COR-L47 (cell line): Measurements from ENCODE around the gene ZBED1.
"Not testable (repeated sequence)": the region's sequence is repeated elsewhere in the genome, so short reads cannot be mapped to it uniquely, and the experiment has no call there.

Experiments used
- DNase-seq: peaks from one replicate; lab custom pipeline; 2025; lab: John Stamatoyannopoulos, UW

Gene ZBED1

DNA sequence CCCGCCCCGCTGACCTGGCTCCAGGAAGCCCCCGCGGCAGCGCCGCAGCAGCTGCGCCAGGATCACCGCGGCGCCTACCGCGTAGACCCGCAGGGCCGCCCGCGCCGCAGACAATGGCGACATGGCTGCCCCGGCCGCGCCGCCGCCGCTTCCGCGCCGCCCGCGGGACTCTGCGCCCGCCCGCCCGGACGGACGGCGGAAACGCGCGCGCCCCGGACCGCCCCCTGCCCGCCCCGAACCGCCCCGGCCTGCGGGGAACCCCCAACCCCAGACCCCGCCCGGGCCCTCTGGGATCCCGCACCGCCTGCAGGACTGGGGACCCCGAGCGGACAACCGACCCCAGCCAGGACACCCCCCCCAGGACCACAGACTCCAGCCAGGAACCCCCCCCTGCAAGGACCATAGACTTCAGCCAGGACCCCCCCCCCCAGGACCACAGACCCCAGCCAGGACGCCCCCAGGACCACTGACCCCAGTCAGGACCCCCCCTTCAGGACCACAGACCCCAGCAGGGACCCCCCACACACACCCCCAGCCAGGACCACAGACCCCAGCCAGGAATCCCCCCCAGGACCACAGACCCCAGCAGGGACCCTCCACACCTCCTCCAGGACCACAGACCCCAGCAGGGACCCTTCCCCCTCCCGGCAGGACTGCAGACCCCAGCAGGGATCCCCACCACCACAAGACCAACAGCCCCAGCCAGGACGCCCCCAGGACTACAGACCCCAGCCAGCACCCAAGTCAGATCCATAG lies at the start of gene ZBED1, which contains the start of gene DHRSX:
Gene ZBED1 (minus strand): TSS at position 174 of the 756 bp plus-strand sequence. CDS start 10,257 bp downstream, outside the sequence.
Gene DHRSX (minus strand): TSS at position 174 of the 756 bp plus-strand sequence. CDS start 51 bp downstream, at position 123.
- DNase-seq, result no peak

DNA sequence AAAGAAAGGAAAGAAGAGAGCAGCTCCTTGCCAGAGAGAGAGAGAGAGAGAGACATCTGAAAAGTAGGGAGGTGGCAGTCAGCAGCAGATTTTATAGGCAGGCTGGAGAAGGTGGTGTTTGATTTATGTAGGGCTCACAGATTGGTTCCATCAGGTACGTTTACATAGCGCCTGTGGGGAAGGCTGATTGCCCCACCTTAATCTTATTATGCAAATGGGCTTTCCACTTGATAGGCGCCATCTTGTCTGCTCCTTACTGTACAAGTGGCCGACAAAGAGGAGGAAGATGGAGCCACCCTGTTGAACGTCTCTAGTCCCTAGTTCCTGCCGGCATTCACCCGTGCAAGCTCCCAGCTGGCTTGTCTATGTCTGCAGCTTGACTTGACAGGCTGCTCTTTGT lies 49.1 kb upstream of the ZBED1 start:
- no peak for DNase-seq

DNA sequence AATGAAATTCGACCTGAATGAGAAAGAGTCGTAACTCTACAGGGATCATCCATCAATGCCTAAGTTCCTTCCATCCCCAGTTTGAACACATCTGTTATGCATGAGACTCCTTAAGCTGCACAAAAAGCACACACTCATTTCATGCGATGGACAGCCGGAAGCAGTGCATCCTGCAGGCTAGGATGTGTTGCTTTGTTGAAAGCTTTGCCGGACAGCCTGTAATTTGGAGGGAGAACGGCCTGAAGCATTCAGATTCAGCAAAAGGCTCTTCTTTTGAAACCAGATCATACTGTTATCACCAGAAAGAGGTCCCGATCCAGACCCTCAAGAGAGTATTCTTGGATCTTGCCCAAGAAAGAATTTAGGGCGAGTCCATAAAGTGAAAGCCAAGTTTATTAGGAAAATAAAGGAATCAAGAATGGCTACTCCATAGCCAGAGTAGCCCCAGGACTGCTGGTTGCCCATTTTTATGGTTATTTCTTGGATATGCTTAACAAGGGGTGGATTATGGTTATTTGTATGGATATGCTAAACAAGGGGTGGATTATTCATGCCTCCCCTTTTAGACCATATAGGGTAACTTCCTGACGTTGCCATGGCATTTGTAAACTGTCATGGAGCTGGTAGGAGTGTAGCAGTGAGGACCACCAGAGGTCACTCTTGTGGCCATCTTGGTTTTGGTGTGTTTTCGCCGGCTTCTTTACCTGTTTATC lies 48.1 kb upstream of the ZBED1 start:
- DNase-seq, result no peak

DNA sequence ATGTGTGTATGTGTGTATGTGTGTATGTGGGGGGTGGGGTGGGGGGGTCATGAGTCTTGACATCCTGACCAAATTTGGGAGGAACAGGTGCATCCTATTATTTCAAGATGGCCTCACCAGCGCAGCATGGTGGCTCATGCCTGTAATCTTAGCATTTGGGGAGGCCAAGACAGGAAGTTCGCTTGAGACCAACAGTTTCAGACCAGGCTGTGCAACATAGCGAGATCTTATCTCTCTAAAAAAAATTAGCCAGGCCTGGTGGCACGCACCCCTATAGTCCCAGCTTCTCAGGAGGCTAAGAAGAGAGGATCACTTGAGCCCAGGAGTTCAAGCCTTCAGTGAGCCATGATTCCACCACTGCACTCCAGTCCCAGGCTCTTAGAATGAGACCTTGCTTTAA lies 47.0 kb upstream of the ZBED1 start:
- DNase-seq, result no peak

DNA sequence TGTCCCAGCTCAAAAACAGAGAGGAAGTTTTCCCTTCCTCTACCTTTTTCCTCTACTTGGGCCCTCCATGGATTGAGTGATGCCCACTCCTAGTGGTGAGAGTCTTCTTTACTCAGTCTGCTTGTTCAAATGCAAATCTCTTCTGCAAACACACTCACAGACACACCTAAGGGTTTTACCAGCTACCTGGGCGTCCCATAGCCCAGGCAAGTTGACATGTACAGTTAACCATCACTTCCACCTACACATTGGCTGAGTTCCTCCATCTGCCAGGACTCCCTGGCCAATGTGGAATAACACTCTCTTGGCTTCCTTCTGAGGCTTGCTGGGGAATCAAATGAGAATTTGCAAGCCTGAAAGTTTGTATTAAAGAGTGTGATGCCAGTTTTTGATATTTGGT lies 45.7 kb upstream of the ZBED1 start:
- DNase-seq, result no peak

DNA sequence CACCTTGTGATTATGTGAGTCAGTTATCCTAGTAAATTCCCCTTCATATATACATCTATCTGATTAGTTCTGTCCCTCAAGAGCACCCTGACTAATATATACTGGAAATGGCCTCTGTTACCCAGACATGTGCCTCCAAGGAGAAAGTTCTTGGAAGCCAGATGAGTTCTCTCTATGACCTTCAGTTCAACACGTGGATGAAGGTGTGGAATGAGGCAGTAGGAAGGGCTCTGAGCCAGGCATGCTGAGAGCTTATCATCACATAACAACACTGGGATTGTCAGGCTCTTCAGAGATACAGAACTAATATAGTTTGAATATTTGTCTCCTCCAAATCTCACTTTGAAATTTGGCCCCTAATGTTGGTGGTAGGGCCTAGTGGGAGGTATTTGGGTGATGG lies 44.4 kb upstream of the ZBED1 start:
- DNase-seq, result no peak

DNA sequence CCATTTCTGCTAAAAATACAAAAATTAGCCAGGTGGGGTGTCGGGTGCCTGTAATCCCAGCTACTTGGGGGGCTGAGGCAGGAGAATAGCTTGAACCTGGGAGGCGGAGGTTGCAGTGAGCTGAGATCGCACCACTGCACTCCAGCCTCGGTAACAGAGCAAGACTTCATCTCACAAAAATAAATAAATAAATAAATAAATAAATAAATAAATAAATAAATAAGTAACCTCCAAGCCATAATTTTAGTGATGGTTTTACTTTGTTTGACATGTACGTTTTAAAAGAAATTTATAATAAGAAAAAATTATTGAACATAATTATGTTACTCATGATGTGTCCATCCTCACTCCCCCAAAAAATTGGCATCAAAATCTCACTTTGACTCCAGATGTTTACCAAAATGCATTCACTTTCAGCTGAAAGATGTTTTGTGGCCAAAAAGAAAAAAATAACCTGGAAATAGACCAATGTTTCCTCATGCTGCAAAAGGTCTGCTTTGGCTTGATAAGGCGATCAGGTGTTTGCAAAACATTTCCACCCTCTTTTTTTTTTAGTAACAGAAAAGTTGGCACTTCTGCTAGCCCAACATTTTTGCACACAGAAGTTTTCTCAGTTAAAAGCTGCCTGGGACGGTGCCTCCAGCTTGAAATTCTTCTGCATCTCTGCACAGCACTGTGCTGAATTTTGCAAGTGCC lies 42.2 kb upstream of the ZBED1 start:
- no peak for DNase-seq

DNA sequence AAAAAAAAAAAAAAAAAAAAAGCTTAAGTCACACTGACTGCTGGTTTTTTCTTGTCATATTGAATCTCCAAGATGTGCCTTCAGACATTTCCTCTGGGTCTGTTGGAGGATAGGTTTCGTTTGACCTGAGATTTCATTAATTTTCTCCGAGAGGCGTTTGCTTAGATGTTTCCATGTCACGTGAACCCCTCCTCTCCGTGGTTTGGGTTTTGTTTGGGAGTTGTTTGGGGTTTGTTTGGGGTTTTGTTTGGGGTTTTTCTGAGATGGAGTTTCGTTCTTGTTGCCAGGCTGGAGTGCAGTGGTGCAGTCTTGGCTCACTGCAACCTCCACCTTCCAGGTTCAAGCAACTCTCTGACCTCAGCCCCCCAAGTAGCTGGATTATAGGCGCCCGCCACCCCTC lies 40.8 kb upstream of the ZBED1 start:
- DNase-seq, result no peak

DNA sequence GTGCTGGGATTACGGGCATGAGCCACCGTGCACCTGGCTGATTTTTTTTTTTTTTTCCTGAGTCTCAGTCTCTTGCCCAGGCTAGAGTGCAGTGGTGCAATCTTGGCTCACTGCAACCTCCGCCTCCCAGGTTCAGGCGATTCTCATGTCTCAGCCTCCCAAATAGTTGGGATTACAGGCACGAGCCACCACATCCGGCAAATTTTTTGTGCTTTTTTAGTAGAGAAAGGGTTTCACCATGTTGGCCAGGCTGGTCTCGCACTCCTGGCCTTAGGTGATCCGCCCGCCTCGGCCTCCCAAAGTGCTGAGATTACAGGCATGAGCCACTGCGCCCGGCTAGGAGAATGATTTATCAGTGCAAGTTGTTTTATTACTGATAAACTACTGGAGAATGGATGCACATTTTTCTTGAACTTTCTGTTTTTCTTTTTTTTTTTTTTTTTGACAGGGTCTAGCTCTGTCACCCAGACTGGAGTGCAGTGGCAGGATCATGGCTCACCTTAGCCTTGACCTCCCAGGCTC lies 39.7 kb upstream of the ZBED1 start:
- no peak for DNase-seq

DNA sequence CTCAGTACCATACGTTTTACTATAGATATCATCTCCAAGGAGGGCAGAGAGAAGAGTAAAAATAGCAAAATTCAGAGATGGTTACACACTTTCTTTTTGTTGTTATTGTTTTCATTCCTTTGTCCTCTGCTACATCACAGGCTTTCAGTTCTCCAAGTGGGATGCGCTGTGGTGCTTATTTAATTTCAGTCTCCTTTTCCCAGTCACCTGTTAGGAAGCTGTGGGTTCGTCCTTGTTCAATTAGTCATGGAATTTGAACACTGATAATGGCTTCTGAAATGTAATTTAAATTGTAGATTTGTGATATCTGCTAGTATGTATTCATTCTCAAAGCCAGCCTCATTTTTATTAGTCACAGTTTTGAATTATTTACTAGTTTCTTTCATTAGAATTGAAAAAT lies 38.8 kb upstream of the ZBED1 start:
- DNase-seq, result no peak

DNA sequence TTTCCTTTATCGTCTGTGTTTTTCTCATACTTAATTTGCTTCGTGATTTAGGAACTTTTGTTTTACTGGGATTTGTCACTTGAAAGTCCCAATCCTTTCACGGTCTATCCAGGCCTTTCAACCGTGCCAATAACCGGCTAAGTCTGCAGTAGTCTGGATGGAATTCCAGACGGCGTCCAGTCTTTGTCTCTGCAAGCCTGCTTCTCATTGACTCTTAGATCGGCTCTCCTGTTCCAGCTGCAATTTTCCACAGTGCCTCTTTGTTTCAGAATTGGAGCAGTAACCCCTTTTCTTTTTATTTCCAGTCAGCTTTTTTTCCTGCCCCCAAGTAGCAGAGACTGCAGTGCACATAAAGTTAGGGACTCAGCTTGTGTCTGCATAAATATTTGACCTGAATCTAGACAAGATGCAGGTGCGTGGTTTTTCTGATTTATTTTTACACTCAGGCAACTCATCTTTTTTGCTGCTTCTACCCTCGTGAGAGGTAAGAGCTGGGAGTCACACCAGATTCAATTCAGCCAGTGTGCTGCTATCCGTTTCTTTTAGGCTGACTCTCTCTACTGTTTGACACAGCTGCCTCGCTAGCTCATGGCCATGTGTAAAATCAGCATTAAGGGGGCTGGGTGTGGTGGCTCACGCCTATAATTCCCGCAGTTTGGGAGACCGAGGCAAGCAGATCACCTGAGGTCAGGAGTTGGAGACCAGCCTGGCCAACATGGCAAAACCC lies 37.4 kb upstream of the ZBED1 start:
- DNase-seq, result no peak

DNA sequence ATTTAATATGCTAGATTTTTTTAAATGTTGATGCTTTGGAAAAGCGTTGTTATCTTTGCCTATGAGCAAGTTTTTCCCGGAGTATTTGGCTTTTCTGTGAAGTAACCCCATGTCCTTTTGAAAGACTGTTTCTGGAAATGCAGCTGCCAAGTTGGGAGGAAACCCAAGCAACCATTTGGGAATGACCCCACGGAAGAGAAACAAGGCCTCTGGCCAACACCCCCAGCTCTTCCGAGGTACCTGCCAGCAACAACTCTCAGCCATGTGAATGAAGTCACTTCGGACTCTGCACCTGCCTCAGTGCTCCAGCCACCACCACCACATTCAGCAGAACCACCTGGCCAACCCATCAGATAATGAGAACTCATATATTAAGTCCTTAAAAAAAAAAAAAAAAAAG lies 36.2 kb upstream of the ZBED1 start:
- no peak for DNase-seq

DNA sequence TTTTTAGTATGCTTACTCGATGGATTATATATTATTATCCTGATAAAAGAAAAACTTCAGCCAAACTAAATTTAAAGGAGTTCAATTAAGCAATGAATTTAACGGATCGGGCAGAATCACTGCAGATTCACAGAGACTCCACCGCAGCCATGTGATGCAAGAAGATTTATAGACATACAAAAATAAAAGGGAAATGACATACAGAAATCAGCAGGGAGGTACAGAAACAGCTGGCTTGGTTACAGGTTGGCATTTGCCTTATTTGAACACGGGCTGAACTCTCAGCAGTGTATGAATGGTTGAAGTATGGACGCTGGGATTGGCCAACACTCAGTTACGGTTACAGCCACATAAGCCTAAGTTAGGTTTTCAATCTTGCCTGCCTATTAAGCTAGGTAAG lies 35.4 kb upstream of the ZBED1 start:
- DNase-seq, result no peak

DNA sequence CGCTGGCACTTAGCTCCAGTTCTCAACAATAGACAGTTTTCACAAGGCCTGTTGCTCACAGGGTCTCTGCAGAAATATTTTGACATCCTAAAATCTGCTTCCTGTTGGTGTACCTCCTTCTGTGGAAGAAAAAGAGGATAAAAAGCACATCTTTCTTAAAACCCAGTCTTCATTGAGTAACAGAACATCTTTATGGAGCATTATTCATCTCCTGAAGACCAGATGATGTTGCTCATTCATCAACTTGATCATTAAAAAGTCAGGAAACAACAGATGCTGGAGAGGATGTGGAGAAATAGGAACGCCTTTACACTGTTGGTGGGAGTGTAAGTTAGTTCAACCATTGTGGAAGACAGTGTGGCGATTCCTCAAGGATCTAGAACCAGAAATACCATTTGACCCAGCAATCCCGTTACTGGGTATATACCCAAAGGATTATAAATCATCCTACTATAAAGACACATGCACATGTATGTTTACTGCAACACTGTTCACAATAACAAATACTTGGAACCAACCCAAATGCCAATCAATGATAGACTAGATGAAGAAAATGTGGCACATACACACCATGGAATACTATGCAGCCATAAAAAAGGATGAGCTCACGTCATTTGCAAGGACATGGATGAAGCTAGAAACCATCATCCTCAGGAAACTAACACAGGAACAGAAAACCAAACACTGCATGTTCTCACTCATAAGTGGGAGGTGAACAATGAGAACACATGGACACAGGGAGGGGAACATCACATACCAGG lies 33.7 kb upstream of the ZBED1 start:
- not testable (repeated sequence) for DNase-seq

DNA sequence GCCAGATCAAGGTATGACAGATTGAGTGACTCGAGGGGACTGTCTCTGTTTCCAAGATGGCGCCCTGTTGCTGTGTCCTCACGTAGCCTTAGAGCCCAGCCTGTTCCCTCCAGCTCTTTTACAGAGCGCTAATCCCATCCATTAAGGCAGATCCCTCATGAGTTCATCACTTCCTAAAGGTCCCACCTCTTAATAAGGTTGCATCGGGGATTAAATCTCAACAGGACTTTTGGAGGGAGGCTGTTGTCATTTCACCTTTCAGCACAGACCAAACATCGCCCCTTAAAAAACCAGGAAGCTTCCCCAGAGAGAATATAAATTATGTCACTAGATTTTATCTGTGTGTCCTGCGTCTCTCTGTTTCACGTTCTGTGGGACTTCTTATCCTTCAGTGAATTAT lies 32.6 kb upstream of the ZBED1 start:
- no peak for DNase-seq

DNA sequence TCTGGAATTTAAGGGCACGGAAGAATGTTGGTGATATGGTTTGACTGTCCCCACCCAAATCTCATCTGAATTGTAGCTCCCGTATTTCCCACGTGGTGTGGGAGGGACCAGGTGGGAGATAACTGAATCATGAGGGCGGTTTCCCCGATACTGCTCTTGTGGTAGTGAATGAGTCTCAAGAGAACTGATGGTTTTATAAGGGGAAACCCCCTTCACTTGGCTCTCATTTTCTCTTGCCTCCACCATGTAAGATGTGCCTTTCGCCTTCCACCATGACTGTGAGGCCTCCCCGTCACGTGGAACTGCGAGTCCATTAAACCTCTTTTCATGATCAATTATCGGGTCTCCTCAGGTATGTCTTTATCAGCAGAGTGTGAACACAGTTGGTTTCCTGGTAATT lies 25.6 kb upstream of the ZBED1 start:
- DNase-seq, result no peak

DNA sequence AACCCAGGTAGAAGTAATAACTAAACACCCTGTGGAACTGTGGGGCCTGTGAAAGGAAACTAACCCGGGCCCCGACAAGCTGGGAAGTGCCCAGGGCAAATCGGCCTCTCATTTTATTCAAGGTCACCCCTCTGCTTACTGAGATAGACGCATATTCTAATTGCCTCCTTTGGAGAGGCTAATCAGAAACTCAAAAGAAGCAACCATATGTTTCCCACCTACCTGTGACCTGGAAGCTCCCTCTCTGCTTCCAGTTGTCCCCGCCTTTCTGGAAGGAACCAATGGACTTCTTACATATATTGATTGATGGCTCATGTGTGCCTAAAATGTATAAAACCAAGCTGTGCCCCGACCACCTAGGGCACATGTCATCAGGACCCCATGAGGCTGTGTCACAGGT lies 23.1 kb upstream of the ZBED1 start:
- no peak for DNase-seq

DNA sequence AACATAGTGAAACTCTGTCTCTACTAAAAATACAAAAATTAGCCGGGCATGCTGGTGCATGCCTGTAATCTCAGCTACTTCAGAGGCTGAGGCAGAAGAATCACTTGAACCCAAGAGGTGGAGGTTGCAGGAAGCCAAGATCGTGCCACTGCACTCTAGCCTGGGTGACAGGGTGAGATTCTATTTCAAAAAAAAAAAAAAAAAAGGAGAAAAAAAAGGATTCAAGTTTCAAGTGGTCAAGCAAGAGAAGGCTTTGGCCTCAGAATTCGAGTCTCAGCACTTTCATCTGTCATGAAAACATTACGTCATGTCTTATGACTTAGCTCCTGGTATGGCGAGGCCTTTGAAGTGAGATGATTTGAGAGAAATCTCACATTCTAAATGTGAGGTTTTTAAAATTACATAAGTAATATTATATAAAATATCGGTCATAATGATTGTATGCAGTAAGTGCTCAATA lies 21.2 kb upstream of the ZBED1 start:
- no peak for DNase-seq

DNA sequence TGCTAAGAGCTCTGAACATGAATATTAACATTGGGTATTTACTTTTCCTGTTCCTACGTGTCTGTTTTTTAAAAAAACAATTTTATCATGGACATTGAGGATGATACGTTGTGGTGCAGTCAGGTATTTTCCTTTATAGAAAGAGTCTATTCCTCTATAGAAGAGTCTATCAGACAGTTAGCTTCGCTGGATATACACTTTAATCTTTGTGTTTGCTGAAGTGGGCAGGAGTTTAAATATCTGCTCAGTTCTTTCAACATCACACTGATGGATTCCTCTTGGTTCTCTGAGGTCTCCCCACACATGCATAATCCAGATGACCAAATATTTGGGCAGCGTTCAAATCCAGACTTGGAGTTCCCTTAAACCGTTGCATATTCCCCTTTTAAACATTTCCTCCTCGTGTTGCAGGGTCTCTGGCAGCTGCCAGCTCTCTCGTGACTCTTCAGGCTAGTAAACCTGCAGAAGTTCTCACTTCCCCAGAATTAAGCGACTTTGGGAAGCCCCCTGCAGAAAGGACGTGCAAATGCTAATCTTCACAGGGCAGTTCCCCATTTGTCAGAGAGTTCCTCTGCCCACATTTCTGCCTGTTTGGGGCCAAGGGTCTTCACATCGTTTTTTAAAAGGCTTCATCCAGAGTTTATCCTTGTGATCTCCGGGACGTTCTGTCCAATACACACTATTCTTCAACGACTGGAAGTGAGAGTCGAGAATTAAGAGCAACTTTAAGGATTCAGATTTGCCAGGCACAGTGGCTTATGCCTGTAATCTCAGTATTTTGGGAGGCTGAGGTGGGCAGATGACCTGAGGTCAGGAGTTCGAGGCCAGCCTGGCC lies 20.5 kb upstream of the ZBED1 start:
- DNase-seq, result no peak

DNA sequence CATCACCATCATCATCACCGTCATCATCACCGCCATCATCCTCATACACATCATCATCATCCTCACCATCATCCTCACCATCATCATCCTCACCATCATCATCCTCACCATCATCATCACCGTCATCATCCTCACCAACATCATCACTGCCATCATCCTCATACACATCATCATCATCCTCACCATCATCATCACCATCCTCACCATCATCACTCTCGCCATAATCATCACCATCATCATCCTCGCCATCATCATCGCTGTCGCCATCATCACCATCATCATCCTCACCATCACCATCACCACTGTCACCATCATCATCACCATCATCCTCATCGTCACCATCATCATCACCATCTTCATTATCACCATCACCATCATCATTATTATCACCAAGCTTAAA lies 19.8 kb upstream of the ZBED1 start:
- no peak for DNase-seq
